Sigmoid colon (tissue), 4 donors: ENCODE results near the gene UST.

Experiments
- EP300 ChIP-seq, 4 donors: sonication (generic); formaldehyde crosslinking; IDR thresholded peaks; one replicate each; pipeline ENCODE4 v1.6.1; 2017; ENCODE audit warnings: antibody characterized with exemption in 4 of 4
- POLR2A ChIP-seq, 2 donors: fragments of 450-650 bp; IDR thresholded peaks; one replicate each; pipeline ENCODE4 v1.6.1; 2016; ENCODE audit warnings: antibody characterized with exemption in 2 of 2, mild to moderate bottlenecking in 2 of 2, moderate library complexity in 2 of 2
- POLR2AphosphoS5 ChIP-seq, 4 donors: sonication (generic); formaldehyde crosslinking; IDR thresholded peaks; one replicate each; pipeline ENCODE4 v1.6.1; 2017; ENCODE audit warnings: antibody characterized with exemption in 4 of 4
- TF ChIP-seq, protein P1 (sequence below), 4 experiments: fragments of 450-650 bp in 3 of 4; fragments of 200-600 bp in 1 of 4; IDR thresholded peaks; one replicate each; pipeline ENCODE4 v1.5.1; 2016 to 2019; ENCODE audit warnings: antibody characterized with exemption in 4 of 4, mild to moderate bottlenecking in 3 of 4, moderate library complexity in 2 of 4

GRCh38 chr6:148924226-148925012, 177.6 kb downstream of the UST start:
- TF ChIP-seq, protein P1, sequence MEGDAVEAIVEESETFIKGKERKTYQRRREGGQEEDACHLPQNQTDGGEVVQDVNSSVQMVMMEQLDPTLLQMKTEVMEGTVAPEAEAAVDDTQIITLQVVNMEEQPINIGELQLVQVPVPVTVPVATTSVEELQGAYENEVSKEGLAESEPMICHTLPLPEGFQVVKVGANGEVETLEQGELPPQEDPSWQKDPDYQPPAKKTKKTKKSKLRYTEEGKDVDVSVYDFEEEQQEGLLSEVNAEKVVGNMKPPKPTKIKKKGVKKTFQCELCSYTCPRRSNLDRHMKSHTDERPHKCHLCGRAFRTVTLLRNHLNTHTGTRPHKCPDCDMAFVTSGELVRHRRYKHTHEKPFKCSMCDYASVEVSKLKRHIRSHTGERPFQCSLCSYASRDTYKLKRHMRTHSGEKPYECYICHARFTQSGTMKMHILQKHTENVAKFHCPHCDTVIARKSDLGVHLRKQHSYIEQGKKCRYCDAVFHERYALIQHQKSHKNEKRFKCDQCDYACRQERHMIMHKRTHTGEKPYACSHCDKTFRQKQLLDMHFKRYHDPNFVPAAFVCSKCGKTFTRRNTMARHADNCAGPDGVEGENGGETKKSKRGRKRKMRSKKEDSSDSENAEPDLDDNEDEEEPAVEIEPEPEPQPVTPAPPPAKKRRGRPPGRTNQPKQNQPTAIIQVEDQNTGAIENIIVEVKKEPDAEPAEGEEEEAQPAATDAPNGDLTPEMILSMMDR (IDR thresholded peaks at IDR 0.05), result no peak
- TF ChIP-seq POLR2A (IDR thresholded peaks at IDR 0.05) (no peak), POLR2AphosphoS5 (IDR thresholded peaks at IDR 0.05) (no peak), EP300 (IDR thresholded peaks at IDR 0.05) (no peak)
